CD4-positive, alpha-beta T cell treated with Interleukin-6 for 4 hours (primary cell): Measurements from ENCODE around the gene RFX3.

Source experiments
- DNase-seq: peaks from one replicate; pipeline ENCODE4 v3.0.0-alpha.2; 2020; ENCODE audit warnings: mixed read lengths

Gene RFX3

DNA sequence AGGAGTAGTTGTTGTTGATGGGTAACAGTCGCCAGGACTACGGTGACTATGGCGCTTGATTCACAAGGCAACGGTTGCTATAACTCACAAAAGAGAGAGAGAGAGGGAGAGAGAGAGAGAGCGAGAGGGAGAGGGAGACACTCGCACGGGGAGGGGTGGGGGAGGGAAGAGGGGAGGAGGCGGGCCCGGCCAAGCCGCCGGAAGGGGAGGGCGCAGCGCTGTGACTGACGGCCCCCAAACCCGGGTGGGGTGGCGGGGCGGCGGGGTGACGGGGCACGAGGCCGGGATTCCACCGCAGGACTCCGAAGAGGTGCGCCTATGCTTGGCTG, at the start of gene RFX3:
Gene RFX3 (minus strand): TSS at position 166 of the 329 bp plus-strand sequence. CDS start 130,413 bp downstream, outside the sequence.
- DNase-seq = peak; percentile 95

GRCh38 chr9:3571500-3571899, 45.7 kb upstream of the RFX3 start:
- DNase-seq = no peak

GRCh38 chr9:3569529-3569928, 43.7 kb upstream of the RFX3 start:
- no peak for DNase-seq

- DNase-seq = no peak
These were observed 42.2 kb upstream of the RFX3 start for GRCh38 chr9:3567988-3568387.

DNA sequence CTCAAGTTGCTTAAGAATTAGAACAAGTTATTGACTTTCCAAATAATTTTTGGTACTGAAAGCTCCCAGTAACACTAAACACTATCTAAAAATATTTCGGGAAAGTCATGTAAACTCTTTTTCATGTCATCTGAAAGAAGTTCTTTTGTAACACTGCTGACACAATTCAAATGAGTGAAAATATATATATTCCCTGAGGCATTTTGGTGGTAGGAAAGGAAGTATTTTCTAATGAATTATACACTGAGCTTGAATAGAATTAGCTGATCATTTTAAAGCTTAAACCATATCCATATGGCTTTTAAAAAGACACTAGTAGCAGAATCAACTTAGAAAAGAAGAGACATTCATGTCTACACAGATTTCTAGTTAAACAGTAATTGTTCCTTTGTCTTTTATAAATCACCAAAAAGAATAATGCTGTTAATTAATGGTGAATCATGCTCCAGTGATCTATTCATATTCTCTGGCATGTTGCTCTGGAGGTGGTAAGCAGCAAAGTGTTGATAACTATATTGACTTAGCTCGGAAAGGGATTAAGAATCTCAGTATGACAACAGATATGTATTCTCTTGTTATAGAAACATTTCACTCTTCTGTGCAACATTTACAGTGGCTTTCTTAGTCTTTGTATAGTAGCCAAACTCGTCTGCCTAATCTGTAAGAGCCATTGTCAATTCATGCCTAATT, 27.4 kb upstream of the RFX3 start:
- DNase-seq = no peak

GRCh38 chr9:3549225-3549624, 23.4 kb upstream of the RFX3 start:
- DNase-seq = no peak

DNA sequence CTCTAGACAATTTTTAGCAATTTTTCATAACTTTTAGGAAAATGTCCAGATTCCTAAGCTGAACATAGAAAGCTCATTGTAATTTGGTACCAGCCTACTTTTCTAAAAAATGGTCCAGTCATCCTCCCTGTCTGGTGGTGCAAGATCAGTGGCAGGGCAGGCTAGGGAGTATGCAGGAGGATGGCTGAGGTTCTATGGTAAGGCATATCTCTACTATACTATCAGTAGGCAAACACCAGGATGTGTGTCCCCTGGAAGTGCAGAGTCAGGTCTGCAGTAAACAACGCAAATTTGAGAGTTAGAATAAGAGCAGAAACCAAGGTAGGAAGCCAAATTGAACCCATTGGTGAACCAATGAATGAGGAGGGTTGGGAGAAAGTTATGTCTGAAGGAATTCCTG, 22.8 kb upstream of the RFX3 start:
- no peak for DNase-seq

DNA sequence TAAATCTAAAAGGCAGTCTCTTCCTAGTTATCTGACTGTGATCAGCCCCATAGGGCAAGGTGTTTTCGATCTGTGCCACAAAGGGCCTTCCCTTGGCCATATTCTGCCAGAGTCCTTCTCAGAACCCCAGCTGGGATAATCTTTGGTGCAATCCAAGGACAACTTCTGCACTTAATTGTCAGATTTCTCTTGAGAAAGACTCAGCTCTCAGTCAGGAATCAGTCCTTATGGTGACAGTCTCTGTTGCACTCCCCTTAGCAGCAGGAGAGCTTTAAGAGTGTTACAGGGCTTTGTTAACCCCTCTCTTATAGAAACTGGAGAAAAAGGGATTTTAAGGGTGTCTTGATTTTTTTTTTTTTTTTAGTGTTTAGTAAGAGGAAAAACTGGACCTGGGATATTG, 15.4 kb upstream of the RFX3 start:
- DNase-seq = no peak

DNA sequence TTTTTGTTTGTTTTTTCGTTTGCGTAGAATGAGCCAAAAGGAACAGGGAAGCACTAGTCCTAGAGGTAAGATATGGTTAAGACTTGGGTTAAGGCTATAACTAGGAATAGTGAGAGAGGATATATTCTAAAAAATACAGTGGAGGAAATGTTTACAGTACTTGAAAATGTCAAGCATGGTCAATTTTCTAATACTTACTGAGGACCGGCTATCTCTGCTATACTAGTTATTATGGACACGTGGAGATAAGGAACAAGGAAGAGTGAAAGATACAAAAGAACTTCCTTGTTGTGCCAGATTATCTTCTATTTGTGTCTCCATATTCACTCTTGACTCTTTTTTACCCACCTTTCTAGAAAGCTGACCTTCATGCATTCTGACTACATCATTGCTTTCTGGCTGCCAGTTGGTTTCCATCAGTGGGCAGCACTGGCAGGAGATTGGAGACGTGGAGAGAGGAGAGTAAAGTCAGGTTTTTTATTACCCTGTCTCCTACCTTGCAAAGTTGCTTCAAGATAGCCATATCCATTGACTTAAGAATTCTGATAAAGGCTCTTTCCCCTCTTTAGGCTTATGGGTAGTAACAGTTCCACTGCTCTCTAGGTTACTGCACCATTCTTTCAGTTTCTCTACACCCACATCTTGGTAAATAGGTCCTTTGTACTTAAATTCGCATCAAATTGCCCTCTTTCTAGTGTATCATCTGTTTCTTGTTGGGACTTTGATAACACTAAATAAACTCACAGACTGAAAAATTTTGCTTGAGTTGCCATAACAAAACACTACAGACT, 9.0 kb upstream of the RFX3 start:
- DNase-seq = no peak

GRCh38 chr9:3532158-3532557, 6.4 kb upstream of the RFX3 start:
- no peak for DNase-seq

DNA sequence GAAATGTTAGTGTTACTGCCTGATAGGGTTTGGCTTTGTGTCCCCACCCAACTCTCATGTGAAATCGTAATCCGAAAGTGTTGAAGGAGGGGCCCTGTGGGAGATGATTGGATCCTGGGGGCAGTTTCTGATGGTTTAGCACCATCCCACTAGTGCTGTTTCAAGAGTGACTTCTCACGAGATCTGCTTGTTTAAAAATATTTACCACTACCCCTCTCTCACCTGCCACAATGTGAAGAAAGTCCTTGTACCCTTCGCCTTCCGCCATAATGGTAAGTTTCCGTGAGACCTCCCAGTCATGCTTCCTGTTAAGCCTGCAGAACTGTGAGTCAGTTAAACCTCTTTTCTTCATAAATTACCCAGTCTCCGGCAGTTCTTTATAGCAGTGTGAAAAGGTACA, 2.6 kb upstream of the RFX3 start:
- peak; percentile 68 for DNase-seq

DNA sequence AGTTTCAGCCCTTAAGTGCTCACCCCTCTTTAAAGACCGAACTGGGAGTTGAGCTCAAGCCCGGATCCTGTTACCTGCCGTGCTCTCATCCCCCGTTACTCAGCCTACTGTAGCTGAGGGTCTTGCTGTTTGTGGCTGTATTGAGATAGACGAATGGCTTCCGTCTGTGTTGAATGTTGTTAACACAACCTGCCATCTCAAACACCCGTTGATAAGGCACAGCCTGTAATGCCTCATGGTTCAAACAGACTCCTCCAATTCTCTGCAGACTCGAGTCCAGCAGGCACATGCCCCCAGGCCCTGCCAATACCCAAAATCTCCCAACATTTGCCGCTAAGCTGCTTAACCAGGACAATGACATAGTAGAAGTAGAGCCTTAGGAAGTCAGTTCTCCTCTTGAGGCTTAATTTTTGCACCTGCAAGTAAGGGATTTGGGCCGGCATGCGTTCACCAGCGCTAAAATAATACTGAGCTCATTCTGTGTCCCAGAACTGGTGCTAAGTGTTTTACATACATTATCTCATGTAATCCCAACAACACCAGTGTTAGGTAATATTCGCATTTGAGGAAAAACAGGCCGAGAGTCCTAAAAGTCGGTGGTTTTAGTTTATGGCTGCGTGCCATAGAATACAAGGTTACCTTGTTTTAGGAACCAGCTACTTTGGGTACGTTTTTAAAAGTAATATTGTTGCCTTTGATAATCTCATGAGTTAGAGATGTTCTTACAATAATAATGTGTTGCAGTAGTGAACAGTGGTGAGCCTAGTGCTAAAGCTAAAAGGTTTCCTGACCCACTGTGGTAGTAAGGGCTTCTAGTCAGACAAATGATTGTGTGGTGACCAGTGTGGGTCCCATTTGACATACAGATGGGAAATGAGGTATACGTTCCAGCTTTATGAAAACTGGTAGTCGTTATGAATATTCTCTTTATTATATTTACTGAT, 1.5 kb upstream of the RFX3 start:
- peak; percentile 5 for DNase-seq

- DNase-seq = peak; percentile 90
These were observed 580 bp upstream of the RFX3 start for GRCh38 chr9:3526165-3526996.

GRCh38 chr9:3525096-3525835, 535 bp downstream of the RFX3 start:
- DNase-seq = peak; percentile 13

- DNase-seq = no peak
These were observed 3.8 kb downstream of the RFX3 start for GRCh38 chr9:3521966-3522365.

- DNase-seq = no peak
These were observed 5.2 kb downstream of the RFX3 start for GRCh38 chr9:3520564-3520963.

DNA sequence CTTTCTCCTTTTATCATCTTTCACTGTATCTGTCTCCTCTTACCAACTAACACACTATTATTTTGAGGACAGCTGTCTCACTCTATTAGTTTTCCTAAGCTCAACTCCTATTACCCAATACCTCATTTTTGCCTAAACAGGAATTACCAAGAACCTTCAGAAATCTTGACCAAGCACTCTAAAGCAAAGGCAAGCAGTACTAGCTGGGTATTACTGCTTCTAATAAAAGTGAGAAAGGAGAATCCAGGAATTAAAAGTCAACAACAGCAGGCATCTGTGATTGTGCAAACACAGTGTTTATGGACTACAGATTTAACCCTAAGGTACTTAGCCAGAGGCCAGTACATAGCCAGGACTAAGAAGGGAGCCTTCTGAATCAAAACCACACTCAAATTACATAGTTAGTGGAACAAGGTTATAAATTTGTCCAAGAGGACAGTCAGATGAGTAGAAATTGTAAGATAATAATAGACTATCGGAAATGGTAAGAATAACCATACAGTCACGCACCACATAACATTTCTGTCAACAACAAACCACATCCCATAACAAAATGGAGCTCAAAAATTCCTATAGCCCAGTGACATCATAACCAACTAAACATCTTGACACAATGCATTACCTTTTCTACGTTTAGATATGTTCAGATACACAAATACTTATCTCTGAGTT, 8.3 kb downstream of the RFX3 start:
- no peak for DNase-seq

DNA sequence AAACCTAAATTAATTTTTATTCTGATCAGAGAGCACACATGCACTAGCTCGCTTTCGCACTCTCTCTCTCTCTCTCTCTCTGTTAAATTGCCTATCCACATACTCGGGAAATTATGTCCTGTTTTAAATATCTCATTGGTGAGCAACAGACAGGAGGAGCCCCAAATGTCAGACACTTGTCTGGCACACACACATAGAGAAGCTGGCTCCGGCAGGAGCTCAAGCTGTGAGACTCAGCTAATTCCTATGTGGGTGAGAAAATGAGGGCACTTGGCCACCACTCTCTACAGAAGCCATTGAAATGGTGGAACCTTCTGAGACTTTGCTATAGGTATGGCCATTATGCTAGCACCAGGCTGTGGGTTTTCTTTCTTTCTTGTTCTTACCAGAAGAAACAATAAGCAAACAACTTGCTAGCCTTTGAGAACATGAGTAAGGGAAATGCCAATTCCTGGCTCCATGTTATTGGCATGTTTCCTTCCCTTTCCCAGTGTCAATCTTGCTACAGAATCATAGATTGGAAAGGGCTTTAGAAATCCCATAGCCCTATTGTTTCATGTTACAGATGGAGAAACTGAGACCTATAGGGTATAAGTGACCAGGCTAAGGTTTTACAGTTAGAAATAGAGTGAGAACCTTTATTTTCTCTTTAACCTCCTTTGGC, 9.0 kb downstream of the RFX3 start:
- DNase-seq = no peak

DNA sequence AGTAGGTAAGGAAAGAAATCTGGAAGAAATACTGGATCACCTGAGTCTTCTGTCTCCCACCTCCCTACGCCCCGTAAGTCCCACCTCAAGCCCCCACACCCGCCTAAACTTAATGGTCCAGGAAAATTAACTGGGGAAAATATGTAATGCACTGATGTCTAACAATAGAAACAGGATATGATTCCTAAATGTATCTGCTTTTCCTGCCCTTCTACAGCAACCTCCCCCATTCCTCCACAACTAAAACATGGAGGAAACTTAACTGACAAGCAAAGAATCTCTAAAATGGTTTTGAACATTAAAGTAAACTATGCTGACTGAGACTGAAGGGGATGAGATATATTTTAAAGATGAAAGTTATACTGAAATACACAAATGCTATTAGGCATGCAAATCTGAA, 10.4 kb downstream of the RFX3 start:
- no peak for DNase-seq

GRCh38 chr9:3514786-3515185, 11.0 kb downstream of the RFX3 start:
- no peak for DNase-seq
